CD14-positive monocyte (primary cell): Measurements from ENCODE around the gene DUOXA1. TPM values are rescaled to one million over a fixed set of nuclear protein-coding genes. Genes with fewer than 3 reads are reported as not detected.

ENCODE experiments used
- DNase-seq, 3 donors: peaks; one replicate each; pipeline ENCODE4 v3.0.0-alpha.2; 2011 to 2022
- H2AFZ ChIP-seq: 2 replicates; pipeline ENCODE4 v1.6.0; 2012; ENCODE audit warnings: mild to moderate bottlenecking, low read depth, low read length, inconsistent platforms; ENCODE audit not compliant: insufficient read depth, poor library complexity, severe bottlenecking
- H3K27ac ChIP-seq, 2 donors: 1 replicate in 1 of 2; 2 replicates in 1 of 2; pipeline ENCODE4 v1.5.1; 2012 to 2013; ENCODE audit warnings: low read length in 2 of 2, control low read depth in 1 of 2, inconsistent platforms in 1 of 2, low read depth in 1 of 2, mild to moderate bottlenecking in 1 of 2
- H3K27me3 ChIP-seq, 2 donors: one replicate each; pipeline versions ENCODE4 v1.6.0 to v1.6.1; 2011 to 2013; ENCODE audit warnings: low read length in 2 of 2; ENCODE audit not compliant: control insufficient read depth in 2 of 2, insufficient read depth in 2 of 2
- H3K36me3 ChIP-seq, 2 donors: replicated peaks in 1 of 2; 1 replicate in 1 of 2; 2 replicates in 1 of 2; pipeline versions ENCODE4 v1.5.1 to v1.6.1; 2012 to 2013; ENCODE audit warnings: low read length in 2 of 2, control low read depth in 1 of 2, inconsistent platforms in 1 of 2, mild to moderate bottlenecking in 1 of 2; ENCODE audit not compliant: insufficient read depth in 2 of 2, control insufficient read depth in 1 of 2
- H3K4me1 ChIP-seq, 2 donors: 1 replicate in 1 of 2; 2 replicates in 1 of 2; pipeline versions ENCODE4 v1.5.1 to v1.6.1; 2012 to 2013; ENCODE audit warnings: low read length in 2 of 2, control low read depth in 1 of 2, inconsistent platforms in 1 of 2, mild to moderate bottlenecking in 1 of 2, moderate library complexity in 1 of 2; ENCODE audit not compliant: insufficient read depth in 2 of 2, control insufficient read depth in 1 of 2
- H3K4me2 ChIP-seq: replicated peaks from 2 replicates; pipeline ENCODE3; 2012; ENCODE audit warnings: low read length, moderate library complexity, mild to moderate bottlenecking; ENCODE audit not compliant: poor library complexity, severe bottlenecking; ENCODE audit errors: extremely low read depth
- H3K4me3 ChIP-seq, 3 experiments: fragments of 200-600 bp in 1 of 3; sonication (generic) in 1 of 3; replicated peaks in 1 of 3; 1 replicate in 2 of 3; 2 replicates in 1 of 3; pipeline ENCODE4 v1.5.1; 2011 to 2013; ENCODE audit warnings: low read length in 3 of 3, mild to moderate bottlenecking in 3 of 3, control low read depth in 2 of 3, low read depth in 2 of 3, inconsistent platforms in 1 of 3, moderate library complexity in 1 of 3
- H3K79me2 ChIP-seq: 2 replicates; pipeline ENCODE4 v1.6.0; 2012; ENCODE audit warnings: mild to moderate bottlenecking, control low read depth, inconsistent platforms, low read length, moderate library complexity; ENCODE audit not compliant: insufficient read depth
- H3K9ac ChIP-seq: 2 replicates; pipeline ENCODE4 v1.6.0; 2017; ENCODE audit warnings: low read length, mild to moderate bottlenecking; ENCODE audit not compliant: insufficient read depth, poor library complexity, severe bottlenecking
- H3K9me3 ChIP-seq, 2 donors: replicated peaks in 1 of 2; 1 replicate in 1 of 2; 2 replicates in 1 of 2; pipeline versions ENCODE4 v1.5.1 to v1.6.1; 2012 to 2013; ENCODE audit warnings: low read length in 2 of 2, control low read depth in 1 of 2; ENCODE audit not compliant: control insufficient read depth in 1 of 2, insufficient read depth in 1 of 2
- H4K20me1 ChIP-seq: 2 replicates; pipeline ENCODE4 v1.6.0; 2012; ENCODE audit warnings: mild to moderate bottlenecking, low read length, control low read depth, moderate library complexity; ENCODE audit not compliant: insufficient read depth
- H3K27ac Mint-ChIP-seq, 7 donors: one replicate each; pipeline ENCODE4 v1.8.0; 2020; ENCODE audit warnings: mild to moderate bottlenecking in 7 of 7, mixed read lengths in 7 of 7, moderate library complexity in 6 of 7, inconsistent platforms in 2 of 7
- H3K27me3 Mint-ChIP-seq, 3 donors: one replicate each; pipeline ENCODE4 v1.8.0; 2021 to 2022; ENCODE audit warnings: low read depth in 3 of 3, mild to moderate bottlenecking in 3 of 3, mixed read lengths in 3 of 3, moderate library complexity in 3 of 3, inconsistent platforms in 1 of 3
- H3K36me3 Mint-ChIP-seq, 2 donors: one replicate each; pipeline ENCODE4 v1.8.0; 2020; ENCODE audit warnings: mixed read lengths in 2 of 2, inconsistent platforms in 1 of 2, mild to moderate bottlenecking in 1 of 2
- H3K4me1 Mint-ChIP-seq: one replicate; pipeline ENCODE4 v1.8.0; 2020; ENCODE audit warnings: mild to moderate bottlenecking, mixed read lengths
- H3K4me3 Mint-ChIP-seq, 2 donors: one replicate each; pipeline ENCODE4 v1.8.0; 2020; ENCODE audit warnings: mild to moderate bottlenecking in 2 of 2, mixed read lengths in 2 of 2, moderate library complexity in 1 of 2
- H3K9me3 Mint-ChIP-seq, 7 donors: one replicate each; pipeline ENCODE4 v1.8.0; 2020 to 2022; ENCODE audit warnings: mixed read lengths in 7 of 7, mild to moderate bottlenecking in 6 of 7, moderate library complexity in 6 of 7, inconsistent platforms in 2 of 7
- WGBS: methylation state at CpG from one replicate; pipeline ENCODE4 v1.1.5; 2013; ENCODE audit warnings: missing lambda C conversion rate; ENCODE audit not compliant: insufficient coverage; 5-methylcytosine and 5-hydroxymethylcytosine counted together
- intact Hi-C, 2 donors: fragments of 100-400 bp; cut with micrococcal nuclease; formaldehyde crosslinking; loops; one replicate each; pipeline versions ENCODE4 v1.15.0 to v1.15.1; 2023
- polyA plus RNA-seq, 3 donors: library from polyadenylated mRNA; depleted of rRNA in 1 of 3; unstranded in 2 of 3; stranded (reverse) in 1 of 3; fragments of 300-500 nt in 2 of 3; fragments of >200 nt in 1 of 3; fragmentation: Illumina TruSeq in 2 of 3; gene quantifications; 1 replicate in 2 of 3; 2 replicates in 1 of 3; pipeline ENCODE4 v1.2.3, GENCODE V29; 2012 to 2021
- TF ChIP-seq, protein P1 (sequence below): fragments of 200-600 bp; IDR thresholded peaks from one replicate; pipeline ENCODE4 v1.8.0; 2022; ENCODE audit warnings: antibody characterized with exemption, mild to moderate bottlenecking

DUOXA1 gene
- polyA plus RNA-seq, 3 donors: not detected

DNA sequence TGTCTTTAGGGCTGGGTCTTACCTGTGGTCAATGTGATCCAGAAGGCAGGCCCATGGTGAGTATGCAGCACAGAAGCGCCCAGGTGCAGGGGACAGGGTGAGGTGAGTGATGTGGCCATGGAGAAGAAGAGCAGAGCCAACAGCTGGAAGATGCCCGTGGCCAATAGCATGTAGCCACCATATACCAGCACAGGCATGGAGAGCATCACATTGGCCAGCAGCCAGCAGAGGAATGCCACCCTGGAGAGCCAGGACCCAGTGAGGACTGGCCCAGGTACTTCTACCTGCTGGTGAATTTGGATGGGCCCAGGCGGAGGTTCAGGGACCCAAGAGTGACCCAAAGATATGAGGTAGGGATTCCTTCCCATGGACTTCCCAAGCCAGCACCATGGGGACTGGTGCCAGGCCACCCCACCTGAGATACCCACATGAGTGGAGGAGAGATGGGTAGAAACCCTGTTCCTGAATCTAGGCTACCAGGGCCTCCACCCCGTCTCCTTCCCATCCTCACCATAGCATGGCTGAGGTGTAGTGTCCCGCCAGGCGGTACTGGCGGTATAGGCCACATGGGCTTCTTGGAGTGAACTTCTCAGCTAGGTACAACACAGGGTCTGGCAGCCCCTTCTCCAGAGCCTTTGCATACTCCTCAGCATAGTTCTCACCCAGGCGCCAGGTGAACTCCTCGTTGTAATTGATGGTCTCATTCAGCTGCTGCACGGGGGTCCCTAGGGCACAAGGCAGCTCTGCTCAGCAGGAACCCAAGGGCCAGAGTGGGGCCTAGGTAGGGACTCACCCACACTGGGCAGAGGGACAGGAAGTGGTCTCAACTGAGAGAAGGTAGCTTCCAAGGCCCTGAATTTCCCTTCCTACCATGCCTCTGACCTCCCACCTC, 9.4 kb downstream of the DUOXA1 start:
- peaks cover 0 to 12% (median 8%) of the 10 kb centered on the region in 7 donors for H3K9me3 Mint-ChIP-seq
- H3K4me3 Mint-ChIP-seq: no peak overlapping the region
- Histone ChIP-seq H3K4me3 (no peak overlapping the region), H3K9ac (no peak overlapping the region), H3K27me3 (peaks cover 25 to 34% of the 10 kb centered on the region in 2 donors), H3K9me3 (peaks cover 0 to 22% of the 10 kb centered on the region in 2 donors), H3K4me2 (no peak overlapping the region), H3K79me2 (no peaks in the 10 kb centered on the region), H3K27ac (no peak overlapping the region), H4K20me1 (no peaks in the 10 kb centered on the region), H3K36me3 (no peaks in the 10 kb centered on the region), H3K4me1 (peaks cover 14 to 24% of the 10 kb centered on the region in 2 donors), H2AFZ (no peak overlapping the region)
- TF ChIP-seq, protein P1, sequence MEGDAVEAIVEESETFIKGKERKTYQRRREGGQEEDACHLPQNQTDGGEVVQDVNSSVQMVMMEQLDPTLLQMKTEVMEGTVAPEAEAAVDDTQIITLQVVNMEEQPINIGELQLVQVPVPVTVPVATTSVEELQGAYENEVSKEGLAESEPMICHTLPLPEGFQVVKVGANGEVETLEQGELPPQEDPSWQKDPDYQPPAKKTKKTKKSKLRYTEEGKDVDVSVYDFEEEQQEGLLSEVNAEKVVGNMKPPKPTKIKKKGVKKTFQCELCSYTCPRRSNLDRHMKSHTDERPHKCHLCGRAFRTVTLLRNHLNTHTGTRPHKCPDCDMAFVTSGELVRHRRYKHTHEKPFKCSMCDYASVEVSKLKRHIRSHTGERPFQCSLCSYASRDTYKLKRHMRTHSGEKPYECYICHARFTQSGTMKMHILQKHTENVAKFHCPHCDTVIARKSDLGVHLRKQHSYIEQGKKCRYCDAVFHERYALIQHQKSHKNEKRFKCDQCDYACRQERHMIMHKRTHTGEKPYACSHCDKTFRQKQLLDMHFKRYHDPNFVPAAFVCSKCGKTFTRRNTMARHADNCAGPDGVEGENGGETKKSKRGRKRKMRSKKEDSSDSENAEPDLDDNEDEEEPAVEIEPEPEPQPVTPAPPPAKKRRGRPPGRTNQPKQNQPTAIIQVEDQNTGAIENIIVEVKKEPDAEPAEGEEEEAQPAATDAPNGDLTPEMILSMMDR: no peak
- H3K27ac Mint-ChIP-seq: no peak overlapping the region
- intact Hi-C loops: loop anchor here in 1 of 2 donors (5.0 kb wide), 1 partner anchor 87 kb away; no protein-coding TSS in a partner anchor
- DNase-seq: no peak
- H3K27me3 Mint-ChIP-seq: peaks cover 39 to 59% (median 53%) of the 10 kb centered on the region in 3 donors
- H3K36me3 Mint-ChIP-seq: peaks cover 0 to 7% of the 10 kb centered on the region in 2 donors
- peaks cover 25% of the 10 kb centered on the region for H3K4me1 Mint-ChIP-seq
- WGBS: 96% methylated on average over 9 of the region's 10 CpGs

DNA sequence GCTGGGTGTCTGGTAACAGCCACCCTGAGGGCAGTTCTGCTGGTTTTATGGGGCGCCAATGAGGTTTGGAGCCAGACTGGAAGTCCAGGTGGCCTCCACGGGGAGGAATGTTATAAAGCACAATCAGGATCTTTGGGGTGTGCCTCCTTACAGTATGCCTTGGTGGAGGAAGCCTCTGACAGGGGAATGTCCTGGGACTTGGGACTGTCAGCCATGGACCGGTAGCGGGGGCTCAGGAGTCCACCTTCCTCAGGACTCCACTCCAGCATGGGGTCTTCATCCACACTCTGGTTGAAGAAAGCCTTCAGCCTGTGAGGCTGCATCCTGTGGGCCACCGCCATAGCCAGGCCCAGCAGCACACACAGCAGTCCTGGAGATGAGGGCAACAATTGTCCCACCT, 10.7 kb downstream of the DUOXA1 start:
- Histone ChIP-seq H3K27ac (no peak overlapping the region), H3K4me1 (peaks cover 14 to 31% of the 10 kb centered on the region in 2 donors), H3K36me3 (no peaks in the 10 kb centered on the region), H2AFZ (no peak overlapping the region), H3K9me3 (peaks cover 5 to 35% of the 10 kb centered on the region in 2 donors), H4K20me1 (no peaks in the 10 kb centered on the region), H3K9ac (no peak overlapping the region), H3K4me2 (no peak overlapping the region), H3K4me3 (no peak overlapping the region), H3K27me3 (peaks cover 38 to 46% of the 10 kb centered on the region in 2 donors), H3K79me2 (no peaks in the 10 kb centered on the region)
- TF ChIP-seq, protein P1: no peak
- intact Hi-C loops: no loop called here
- Mint-ChIP-seq H3K36me3 (peaks cover 0 to 9% of the 10 kb centered on the region in 2 donors), H3K4me3 (no peak overlapping the region), H3K27me3 (peaks cover 42 to 62% (median 56%) of the 10 kb centered on the region in 3 donors), H3K4me1 (peaks cover 32% of the 10 kb centered on the region), H3K9me3 (peaks cover 0 to 13% (median 9%) of the 10 kb centered on the region in 7 donors), H3K27ac (peak overlapping the region in 1 of 7 donors; percentile 5)
- WGBS: 100% methylated on average over 3 of the region's 5 CpGs
- no peak for DNase-seq
